GM06990 (cell line): ENCODE results near the gene PRRX1.

Experiments used
- DNase-seq: peaks from one replicate; pipeline ENCODE4 v3.0.0-alpha.2; 2011; ENCODE audit not compliant: insufficient read length; ENCODE audit errors: extremely low read depth
- H3K27me3 ChIP-seq: replicated peaks from 2 replicates; pipeline ENCODE4 v1.6.0; 2011; ENCODE audit warnings: low read length; ENCODE audit not compliant: control insufficient read depth, insufficient read depth
- H3K36me3 ChIP-seq: 2 replicates; pipeline ENCODE4 v1.5.1; 2011; ENCODE audit warnings: low read length; ENCODE audit not compliant: control insufficient read depth, insufficient read depth
- H3K4me3 ChIP-seq: replicated peaks from 2 replicates; pipeline ENCODE4 v1.5.1; 2011; ENCODE audit warnings: low read depth, mild to moderate bottlenecking, control low read depth, low read length
- CTCF ChIP-seq: IDR thresholded peaks from 2 replicates; pipeline ENCODE4 v1.5.1; 2011; ENCODE audit warnings: low read length, control low read depth, mild to moderate bottlenecking, inconsistent platforms; ENCODE audit not compliant: insufficient read depth, poor library complexity, severe bottlenecking

PRRX1 gene

DNA sequence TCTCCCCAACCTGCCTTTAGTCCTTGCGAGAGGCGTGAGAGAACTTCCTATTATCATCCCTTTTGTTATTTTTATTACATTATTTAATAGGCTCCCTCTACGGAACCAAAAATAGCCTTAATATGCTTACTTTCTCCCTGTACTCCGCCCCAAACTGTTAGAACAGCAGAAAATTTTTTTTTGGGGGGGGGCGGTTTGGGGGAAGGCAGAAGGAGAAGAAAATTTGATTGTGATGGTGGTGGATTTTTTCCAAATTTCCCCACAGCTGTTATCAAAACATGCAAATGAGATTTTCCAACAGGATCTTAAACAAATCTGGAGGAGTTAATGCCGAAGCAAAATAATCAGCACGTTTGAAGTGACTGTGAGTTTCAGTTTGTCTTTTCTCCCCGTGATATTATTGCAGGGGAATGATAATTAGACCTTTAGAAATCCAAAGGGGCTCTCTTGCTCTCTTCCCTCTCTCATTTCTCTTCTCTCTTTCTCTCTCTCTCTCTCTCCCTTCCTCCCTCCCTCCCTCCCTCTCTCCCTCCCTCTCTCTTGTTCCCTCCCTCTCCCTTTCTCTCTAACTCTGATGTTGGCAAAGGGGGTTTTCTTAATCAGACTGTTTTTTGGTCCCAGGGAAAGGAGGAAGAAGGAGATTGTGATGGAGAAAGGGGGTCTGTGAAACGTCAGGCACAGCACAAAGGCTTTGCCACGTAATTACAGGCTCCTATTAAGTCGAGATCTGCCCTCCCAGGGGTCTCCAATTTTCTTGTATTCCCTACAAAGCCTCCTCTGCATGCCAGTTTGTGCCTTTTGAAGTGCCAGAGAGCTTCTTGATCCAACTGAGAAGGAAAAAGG, 1.1 kb upstream of the PRRX1 start:
- Histone ChIP-seq H3K36me3 (no peaks in the 10 kb centered on the region), H3K27me3 (peaks cover 3% of the 10 kb centered on the region), H3K4me3 (no peak overlapping the region)
- TF ChIP-seq CTCF, result no peak
- DNase-seq, result no peak

GRCh38 chr1:170663404-170664092, 383 bp upstream of the PRRX1 start:
- H3K4me3 ChIP-seq, result no peak overlapping the region

GRCh38 chr1:170664828-170665612, 1.1 kb downstream of the PRRX1 start:
- no peaks in the 10 kb centered on the region for H3K36me3 ChIP-seq
- no peak for DNase-seq
- H3K4me3 ChIP-seq, result no peak overlapping the region
- no peak for TF ChIP-seq CTCF
- H3K27me3 ChIP-seq, result peaks cover 3% of the 10 kb centered on the region

More at GRCh38 chr1:170663404-170664092, 383 bp upstream of the PRRX1 start:
- H3K36me3 ChIP-seq, result no peaks in the 10 kb centered on the region
- peaks cover 3% of the 10 kb centered on the region for H3K27me3 ChIP-seq
- DNase-seq, result no peak
- TF ChIP-seq CTCF, result no peak

DNA sequence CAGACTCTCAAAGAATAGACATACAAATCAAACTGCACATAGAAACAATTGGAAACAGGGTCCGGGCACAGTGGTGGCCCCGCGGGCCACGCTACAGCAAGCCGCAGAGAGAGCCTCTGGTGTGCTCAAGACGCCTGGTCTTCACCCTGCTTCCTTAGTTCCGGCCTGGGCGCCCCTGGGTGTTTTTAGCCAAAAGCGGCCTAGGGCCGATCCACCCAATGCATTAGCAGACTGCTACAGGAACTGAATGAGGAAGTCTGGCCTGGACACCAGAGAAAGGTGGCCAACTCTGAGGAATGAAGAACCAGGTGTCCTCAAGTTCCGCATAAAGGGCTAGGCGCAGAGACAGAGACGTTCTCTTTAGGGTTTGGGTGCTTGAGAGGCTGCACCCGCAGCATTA, 1.7 kb downstream of the PRRX1 start:
- Histone ChIP-seq H3K36me3 (no peaks in the 10 kb centered on the region), H3K4me3 (no peak overlapping the region), H3K27me3 (peaks cover 3% of the 10 kb centered on the region)
- no peak for DNase-seq
- TF ChIP-seq CTCF, result no peak

DNA sequence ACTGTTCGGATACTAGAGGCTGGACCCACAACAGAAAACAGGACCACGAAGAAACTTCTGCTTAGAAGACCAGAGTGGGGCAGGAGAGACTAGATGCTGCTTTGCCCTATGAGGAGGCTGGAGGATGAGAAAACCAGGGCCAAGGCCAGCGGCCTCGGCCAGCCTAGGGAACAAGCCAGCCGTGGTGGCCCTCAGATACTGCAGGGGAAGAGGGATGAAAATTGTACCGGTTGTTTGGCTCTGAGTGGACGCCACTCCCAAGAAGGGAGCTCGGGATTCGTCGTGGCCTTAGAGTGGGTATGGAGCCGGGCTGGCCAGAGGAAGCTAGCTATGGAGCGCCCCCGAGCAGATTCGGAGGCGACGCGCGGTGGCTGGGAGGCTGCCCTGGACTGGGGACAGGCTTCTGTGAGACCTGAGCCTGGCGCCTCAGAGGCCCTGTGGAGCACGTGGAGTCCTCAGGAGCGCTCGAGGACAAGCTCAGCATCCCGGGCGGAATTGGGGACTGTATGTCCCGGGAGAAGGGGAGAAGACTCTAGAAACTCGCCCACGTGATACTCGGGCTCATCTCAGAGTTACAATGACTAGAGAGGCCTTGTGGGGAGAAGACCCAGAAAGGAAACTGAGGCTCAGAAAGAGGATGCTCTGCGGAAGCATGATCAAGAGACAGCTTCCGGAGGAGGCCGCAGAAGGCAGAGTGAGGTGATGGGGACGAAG, 2.8 kb downstream of the PRRX1 start:
- no peaks in the 10 kb centered on the region for H3K36me3 ChIP-seq
- DNase-seq, result no peak
- no peaks in the 10 kb centered on the region; the same call in none of the 2 replicates for H3K27me3 ChIP-seq
- no peak for TF ChIP-seq CTCF
- H3K4me3 ChIP-seq, result no peak overlapping the region
